H1 (cell line): ENCODE results near the gene AP5Z1. TPM values are rescaled to one million over a fixed set of nuclear protein-coding genes. Genes with fewer than 3 reads are reported as not detected.
A peak's percentile ranks its signal among the peaks of the same experiment; 100 is the strongest.

Source experiments
- CTCF ChIA-PET: fragments of 300-600 bp; sonication (Branson Sonifier 250); formaldehyde crosslinking; loops from one replicate; lab custom pipeline; 2021; ENCODE audit not compliant: partially characterized antibody; lab: Charles Lee
- POLR2A ChIA-PET: fragments of 300-600 bp; sonication (Branson Sonifier 250); formaldehyde crosslinking; loops from one replicate; lab custom pipeline; 2021; ENCODE audit warnings: inconsistent platforms; ENCODE audit not compliant: partially characterized antibody; lab: Charles Lee
- DNase-seq, 2 experiments: peaks; one replicate each; pipeline versions ENCODE4 v3.0.0 to v3.0.0-alpha.2; 2010 to 2022; ENCODE audit warnings: low spot score in 2 of 2, low read depth in 1 of 2, mixed read lengths in 1 of 2
- FAIRE-seq: peaks from 2 replicates; lab custom pipeline; 2011; peaks lifted over from hg19 to GRCh38; lab: Jason Lieb, UNC
- H2AFZ ChIP-seq: 2 replicates; pipeline ENCODE4 v1.8.1; 2012; ENCODE audit warnings: low read length, inconsistent platforms
- H2AK5ac ChIP-seq: 2 replicates; pipeline ENCODE4 v1.6.1; 2013; ENCODE audit warnings: low read depth, low read length
- H2BK120ac ChIP-seq: replicated peaks from 2 replicates; pipeline ENCODE3; 2013; ENCODE audit warnings: low read depth, low read length, inconsistent platforms
- H2BK12ac ChIP-seq: 2 replicates; pipeline ENCODE4 v1.6.1; 2013; ENCODE audit warnings: low read depth, low read length
- H2BK15ac ChIP-seq: 2 replicates; pipeline ENCODE4 v1.6.1; 2013; ENCODE audit warnings: low read length
- H2BK20ac ChIP-seq: 2 replicates; pipeline ENCODE4 v1.6.1; 2013; ENCODE audit warnings: low read length
- H2BK5ac ChIP-seq: 2 replicates; pipeline ENCODE4 v1.6.1; 2013; ENCODE audit warnings: low read depth, low read length
- H3K14ac ChIP-seq: 2 replicates; pipeline ENCODE4 v1.6.1; 2013; ENCODE audit warnings: inconsistent platforms; ENCODE audit not compliant: insufficient read length
- H3K18ac ChIP-seq: 2 replicates; pipeline ENCODE4 v1.6.1; 2013; ENCODE audit warnings: low read length; ENCODE audit errors: extremely low read depth
- H3K23ac ChIP-seq: 2 replicates; pipeline ENCODE4 v1.6.1; 2013; ENCODE audit warnings: inconsistent platforms; ENCODE audit not compliant: insufficient read length
- H3K23me2 ChIP-seq: 2 replicates; pipeline ENCODE4 v1.6.1; 2013; ENCODE audit warnings: low read depth, low read length
- H3K27ac ChIP-seq: 2 replicates; pipeline ENCODE4 v1.6.1; 2011; ENCODE audit warnings: low read depth, low read length, inconsistent platforms
- H3K27me3 ChIP-seq, 4 experiments: replicated peaks in 1 of 4; 1 replicate in 1 of 4; 2 replicates in 3 of 4; pipeline versions ENCODE4 v1.6.1 to v1.8.1; 2011 to 2013; ENCODE audit warnings: low read length in 3 of 4, mild to moderate bottlenecking in 3 of 4, inconsistent platforms in 2 of 4, mixed read lengths in 2 of 4, moderate library complexity in 1 of 4; ENCODE audit not compliant: control insufficient read depth in 3 of 4, insufficient read depth in 3 of 4; ENCODE audit errors: extremely low read depth in 1 of 4
- H3K36me3 ChIP-seq, 4 experiments: 2 replicates each; pipeline versions ENCODE4 v1.6.1 to v1.8.1; 2011 to 2013; ENCODE audit warnings: mild to moderate bottlenecking in 4 of 4, low read length in 3 of 4, moderate library complexity in 2 of 4, control low read depth in 1 of 4, inconsistent platforms in 1 of 4; ENCODE audit not compliant: insufficient read depth in 4 of 4, control insufficient read depth in 2 of 4
- H3K4ac ChIP-seq: replicated peaks from 2 replicates; pipeline ENCODE3; 2013; ENCODE audit warnings: low read length, low read depth, mixed read lengths, inconsistent platforms; ENCODE audit not compliant: insufficient read length
- H3K4me1 ChIP-seq, 4 experiments: replicated peaks in 1 of 4; 1 replicate in 1 of 4; 2 replicates in 3 of 4; pipeline versions ENCODE4 v1.6.1 to v1.8.1; 2011 to 2013; ENCODE audit warnings: low read length in 3 of 4, inconsistent platforms in 2 of 4, mixed read lengths in 1 of 4; ENCODE audit not compliant: insufficient read depth in 4 of 4, control insufficient read depth in 3 of 4
- H3K4me2 ChIP-seq, 2 experiments: 2 replicates each; pipeline versions ENCODE4 v1.6.1 to v1.8.1; 2011 to 2013; ENCODE audit warnings: low read depth in 2 of 2, low read length in 2 of 2, control low read depth in 1 of 2, inconsistent platforms in 1 of 2, mild to moderate bottlenecking in 1 of 2; ENCODE audit not compliant: insufficient read depth in 1 of 2
- H3K4me3 ChIP-seq, 4 experiments: fragments of 200-600, 300-600 bp in 1 of 4; sonication (generic), shearing (Covaris generic), sonication (Bioruptor Twin) in 1 of 4; 2 replicates each; pipeline versions ENCODE4 v1.5.1 to v1.8.1; 2011 to 2016; ENCODE audit warnings: low read length in 4 of 4, low read depth in 3 of 4, control low read depth in 2 of 4, inconsistent platforms in 2 of 4, mild to moderate bottlenecking in 2 of 4, mixed read lengths in 1 of 4, moderate library complexity in 1 of 4; ENCODE audit not compliant: insufficient read depth in 2 of 4; ENCODE audit errors: extremely low read depth in 1 of 4
- H3K56ac ChIP-seq: replicated peaks from 2 replicates; pipeline ENCODE3; 2013; ENCODE audit warnings: low read depth, mild to moderate bottlenecking, mixed read lengths, low read length, inconsistent platforms; ENCODE audit not compliant: insufficient read length
- H3K79me1 ChIP-seq: 2 replicates; pipeline ENCODE4 v1.6.1; 2013; ENCODE audit warnings: low read depth, low read length, control low read depth
- H3K79me2 ChIP-seq, 2 experiments: 2 replicates each; pipeline versions ENCODE4 v1.6.1 to v1.8.1; 2012 to 2013; ENCODE audit warnings: low read length in 2 of 2, mild to moderate bottlenecking in 2 of 2, inconsistent platforms in 1 of 2; ENCODE audit not compliant: insufficient read depth in 2 of 2, control insufficient read depth in 1 of 2
- H3K9ac ChIP-seq, 4 experiments: replicated peaks in 1 of 4; 1 replicate in 1 of 4; 2 replicates in 3 of 4; pipeline versions ENCODE4 v1.6.1 to v1.8.1; 2011 to 2013; ENCODE audit warnings: low read depth in 3 of 4, low read length in 3 of 4, control low read depth in 2 of 4, mild to moderate bottlenecking in 2 of 4, moderate library complexity in 2 of 4, inconsistent platforms in 1 of 4; ENCODE audit errors: extremely low read depth in 1 of 4
- H3K9me3 ChIP-seq, 2 experiments: 2 replicates each; pipeline versions ENCODE4 v1.6.1 to v1.8.1; 2012 to 2013; ENCODE audit warnings: mild to moderate bottlenecking in 2 of 2, moderate library complexity in 2 of 2, control low read depth in 1 of 2, inconsistent platforms in 1 of 2, low read depth in 1 of 2, low read length in 1 of 2, mixed read lengths in 1 of 2; ENCODE audit not compliant: insufficient read depth in 2 of 2
- H4K20me1 ChIP-seq, 2 experiments: replicated peaks in 1 of 2; 2 replicates each; pipeline versions ENCODE3 to v1.8.1; 2011 to 2013; ENCODE audit warnings: inconsistent platforms in 2 of 2, low read length in 2 of 2, mild to moderate bottlenecking in 1 of 2; ENCODE audit not compliant: insufficient read depth in 2 of 2, control insufficient read depth in 1 of 2
- H4K5ac ChIP-seq: 2 replicates; pipeline ENCODE4 v1.6.1; 2013; ENCODE audit warnings: low read length, low read depth, mixed read lengths, inconsistent platforms; ENCODE audit not compliant: insufficient read length
- H4K8ac ChIP-seq: 2 replicates; pipeline ENCODE4 v1.8.0; 2013; ENCODE audit warnings: mild to moderate bottlenecking, moderate library complexity, low read length, inconsistent platforms; ENCODE audit not compliant: insufficient read depth; ENCODE audit errors: extremely low read depth
- H4K91ac ChIP-seq: replicated peaks from 2 replicates; pipeline ENCODE3; 2013; ENCODE audit warnings: low read length, mixed read lengths, inconsistent platforms; ENCODE audit not compliant: insufficient read length
- ATF3 ChIP-seq: IDR thresholded peaks from 2 replicates; pipeline ENCODE4 v1.6.1; 2011; ENCODE audit warnings: low read depth, mild to moderate bottlenecking, low read length; ENCODE audit not compliant: insufficient read depth
- BACH1 ChIP-seq: IDR thresholded peaks from 2 replicates; pipeline ENCODE4 v1.6.1; 2012; ENCODE audit warnings: low read length, improper control_type of control experiment
- CBX5 ChIP-seq: fragments of 300-800, 300-1000 bp; sonication (generic); IDR thresholded peaks from 2 replicates; pipeline ENCODE4 v1.7.1; 2016; ENCODE audit warnings: antibody characterized with exemption, low read length, low read depth
- CHD2 ChIP-seq: IDR thresholded peaks from 2 replicates; pipeline ENCODE4 v1.6.1; 2012; ENCODE audit warnings: low read length, improper control_type of control experiment
- GTF2F1 ChIP-seq: IDR thresholded peaks from 2 replicates; pipeline ENCODE4 v1.6.1; 2012; ENCODE audit warnings: low read depth, low read length, improper control_type of control experiment, borderline replicate concordance
- MAFK ChIP-seq: IDR thresholded peaks from 2 replicates; pipeline ENCODE4 v1.6.1; 2012; ENCODE audit warnings: low read depth, mild to moderate bottlenecking, improper control_type of control experiment, low read length
- RAD21 ChIP-seq, 2 experiments: IDR thresholded peaks in 1 of 2; conservative IDR thresholded peaks in 1 of 2; 2 replicates each; pipeline ENCODE4 v1.6.1; 2011; ENCODE audit warnings: low read depth in 2 of 2, low read length in 2 of 2, improper control_type of control experiment in 1 of 2, inconsistent platforms in 1 of 2, mild to moderate bottlenecking in 1 of 2, moderate library complexity in 1 of 2
- RFX5 ChIP-seq: IDR thresholded peaks from 2 replicates; pipeline ENCODE4 v1.6.1; 2011; ENCODE audit warnings: low read depth, low read length, improper control_type of control experiment, borderline replicate concordance
- SIN3A ChIP-seq, 2 experiments: IDR thresholded peaks in 1 of 2; conservative IDR thresholded peaks in 1 of 2; 2 replicates each; pipeline ENCODE4 v1.6.1; 2011 to 2012; ENCODE audit warnings: low read length in 2 of 2, improper control_type of control experiment in 1 of 2, low read depth in 1 of 2, mild to moderate bottlenecking in 1 of 2
- SIRT6 ChIP-seq: IDR thresholded peaks from one replicate; pipeline ENCODE4 v1.7.1; 2012; ENCODE audit warnings: low read length, inconsistent platforms
- SIX5 ChIP-seq: IDR thresholded peaks from 2 replicates; pipeline ENCODE4 v1.6.1; 2011; ENCODE audit warnings: mild to moderate bottlenecking, low read depth, low read length
- SP2 ChIP-seq: IDR thresholded peaks from 2 replicates; pipeline ENCODE4 v1.6.1; 2012; ENCODE audit warnings: mild to moderate bottlenecking, low read length, inconsistent platforms
- SRF ChIP-seq: IDR thresholded peaks from 2 replicates; pipeline ENCODE4 v1.6.1; 2011; ENCODE audit warnings: mild to moderate bottlenecking, low read depth, low read length, moderate library complexity
- WGBS, 2 experiments: shearing (Covaris generic) in 1 of 2; methylation state at CpG; one replicate each; pipeline versions ENCODE4 v1.1.6 to v1.1.7; 2013 to 2015; ENCODE audit warnings: low lambda C conversion rate in 2 of 2, mixed read lengths in 2 of 2, inconsistent platforms in 1 of 2, low coverage in 1 of 2, missing lambda C conversion rate in 1 of 2; ENCODE audit not compliant: insufficient replicate concordance in 2 of 2, insufficient coverage in 1 of 2, insufficient read length in 1 of 2; ENCODE audit errors: extremely low coverage in 1 of 2, missing lambda C conversion rate in 1 of 2; 5-methylcytosine and 5-hydroxymethylcytosine counted together
- polyA plus RNA-seq, 7 experiments: library from polyadenylated mRNA; depleted of rRNA in 3 of 7; stranded (reverse) in 5 of 7; unstranded in 2 of 7; fragments of >200 nt in 5 of 7; fragments of 200-250 nt in 2 of 7; gene quantifications; 1 replicate in 5 of 7; 2 replicates in 1 of 7; 4 replicates in 1 of 7; pipeline versions ENCODE4 v1.2.1 to v1.2.3, GENCODE V29; 2011 to 2013; ENCODE audit warnings: missing spikeins in 2 of 7, mixed read lengths in 2 of 7
- total RNA-seq: library from RNA; stranded (reverse); fragmentation: NEBNext Ultra II Directional; extraction: Animal tissue kit (Norgen Biotek cat#: 25700); gene quantifications from 2 replicates; pipeline ENCODE4 v1.2.1, GENCODE V29; 2021

The AP5Z1 gene
- total and polyA plus RNA-seq, 2 of the 8 experiments (the other 6 are each of a cell fraction or from before 2014, with no cell fraction given), result 24.0 to 24.7 TPM

- Histone ChIP-seq H3K36me3 (no peaks in the 10 kb centered on the region), H2BK12ac (no peak overlapping the region), H2AK5ac (no peak overlapping the region), H4K91ac (no peak overlapping the region), H2BK120ac (no peak overlapping the region), H3K9ac (no peak overlapping the region), H3K56ac (no peak overlapping the region), H2BK20ac (no peak overlapping the region), H2BK15ac (no peak overlapping the region), H3K4me1 (no peaks in the 10 kb centered on the region), H3K14ac (no peak overlapping the region), H4K5ac (no peak overlapping the region), H3K18ac (no peak overlapping the region), H3K27ac (no peak overlapping the region), H2AFZ (no peak overlapping the region), H3K79me2 (no peaks in the 10 kb centered on the region), H4K8ac (0 out of 2 replicates have a peak overlapping the region, but pooled peaks have one; percentile 14), H3K23me2 (no peaks in the 10 kb centered on the region), H4K20me1 (peaks cover 5 to 15% of the 10 kb centered on the region in 2 experiments), H3K4me3 (no peak overlapping the region), H3K27me3 (no peaks in the 10 kb centered on the region), H3K4ac (no peak overlapping the region), H3K4me2 (no peak overlapping the region), H3K23ac (no peak overlapping the region), H3K9me3 (no peaks in the 10 kb centered on the region), H3K79me1 (no peaks in the 10 kb centered on the region), H2BK5ac (no peak overlapping the region)
- ChIA-PET POLR2A (interaction anchor here (1.2 to 1.3 kb wide), 2 partner anchors 21 to 113 kb away, joined by 3 read pairs; partner anchors contain the start of gene AP5Z1), CTCF (interaction anchor here (0.6 to 1.7 kb wide), 20 partner anchors 8 to 193 kb away, joined by 3 to 12 read pairs (median 3); no protein-coding TSS in a partner anchor)
- FAIRE-seq (no peak), DNase-seq (no peak)
- 92% methylated on average over 29 of the region's 36 CpGs; no CpG with 5 or more reads in 1 of the 2 experiments for WGBS, 2 experiments
- TF ChIP-seq MAFK (no peak), CBX5 (no peak), RFX5 (no peak), SP2 (no peak), SIX5 (no peak), SIN3A (conservative IDR thresholded peaks at IDR 0.05 in 1 of 2, IDR thresholded peaks at IDR 0.05 in 1 of 2; ENCODE audit: low read depth in 1 of 2, low read length in 2 of 2) (no peak), BACH1 (no peak), GTF2F1 (no peak), SRF (no peak), CHD2 (no peak), ATF3 (no peak), SIRT6 (no peak), RAD21 (IDR thresholded peaks at IDR 0.05 in 1 of 2, conservative IDR thresholded peaks at IDR 0.05 in 1 of 2; ENCODE audit: low read depth in 2 of 2, low read length in 2 of 2) (no peak)
Measured at GRCh38 chr7:4754433-4755010, 20.9 kb upstream of the AP5Z1 start.
